Stimulated activated CD8-positive, alpha-beta memory T cell treated with anti-CD3 and anti-CD28 coated beads, Interleukin-4, amount 100 ng/mL, for 24 hours (primary cell): Measurements from ENCODE around the gene STN1.
A peak's percentile ranks its signal among the peaks of the same experiment; 100 is the strongest.
"Not testable (repeated sequence)": the region's sequence is repeated elsewhere in the genome, so short reads cannot be mapped to it uniquely, and the experiment has no call there.

Source experiments
- DNase-seq: peaks from one replicate; pipeline ENCODE4 v3.0.0-alpha.2; 2020; ENCODE audit warnings: low read depth

Gene STN1

DNA sequence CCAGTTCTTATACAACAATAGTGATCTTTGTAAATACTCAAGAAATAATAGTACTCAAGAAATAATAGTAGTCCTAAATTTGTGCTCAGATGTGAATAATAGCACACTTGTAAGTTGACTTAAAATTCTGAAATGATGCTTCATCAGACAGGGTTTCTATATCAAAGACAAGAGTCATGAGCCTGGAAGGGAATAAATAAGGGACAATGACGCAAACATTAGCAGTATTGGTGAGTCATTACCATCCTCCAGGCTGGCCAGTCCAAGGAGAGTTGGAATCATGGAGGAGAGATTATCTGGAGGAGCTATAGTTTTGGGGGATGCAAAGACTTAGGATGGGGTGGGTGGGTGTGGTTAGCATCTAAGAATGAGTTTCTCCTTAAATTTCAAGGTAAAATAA, 56.5 kb downstream of the STN1 start:
- no peak for DNase-seq

DNA sequence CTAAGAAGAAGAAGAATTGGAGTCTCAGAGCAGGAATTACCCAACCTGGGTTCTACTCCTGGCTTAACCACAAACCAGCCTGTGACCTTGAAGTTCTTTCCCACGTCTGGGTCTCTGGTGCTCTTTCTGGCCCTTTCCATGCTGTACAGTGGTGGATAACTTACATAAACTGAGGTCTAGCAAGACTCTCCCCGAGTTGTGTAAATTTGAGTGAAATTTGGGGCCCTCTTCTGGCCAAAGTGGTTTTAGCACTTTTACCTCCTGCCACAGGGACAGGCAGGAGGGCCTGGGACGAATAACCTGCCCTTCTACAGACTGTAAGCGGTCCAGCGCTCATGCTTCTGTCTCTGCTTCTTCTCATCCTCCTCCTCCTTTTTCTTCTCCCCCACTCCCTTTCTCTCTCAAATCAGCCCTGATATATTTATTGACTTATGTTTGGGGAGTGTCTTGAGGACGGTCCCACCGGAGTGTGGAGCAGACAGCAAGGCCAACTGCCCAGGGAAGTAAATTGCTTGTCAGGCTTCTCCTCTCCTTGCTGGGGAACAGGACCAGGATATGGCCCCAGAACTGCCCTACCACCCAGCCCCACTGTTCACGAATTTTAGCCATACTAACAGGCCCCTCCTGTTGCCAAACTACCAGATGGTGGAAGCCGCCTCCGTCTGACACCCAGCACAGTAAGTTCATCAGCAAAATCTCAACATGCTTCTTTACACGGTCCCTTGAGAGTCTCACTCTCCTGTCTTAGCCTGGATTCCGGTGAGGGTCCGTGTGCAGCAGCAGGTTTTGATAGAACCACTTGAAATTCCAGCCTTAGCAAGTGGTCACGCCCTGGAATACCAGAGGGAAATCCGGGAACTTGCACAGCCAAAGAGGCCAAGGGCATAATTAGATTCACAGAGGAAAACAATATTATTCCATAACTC, 58.6 kb downstream of the STN1 start:
- peak; percentile 22 for DNase-seq

DNA sequence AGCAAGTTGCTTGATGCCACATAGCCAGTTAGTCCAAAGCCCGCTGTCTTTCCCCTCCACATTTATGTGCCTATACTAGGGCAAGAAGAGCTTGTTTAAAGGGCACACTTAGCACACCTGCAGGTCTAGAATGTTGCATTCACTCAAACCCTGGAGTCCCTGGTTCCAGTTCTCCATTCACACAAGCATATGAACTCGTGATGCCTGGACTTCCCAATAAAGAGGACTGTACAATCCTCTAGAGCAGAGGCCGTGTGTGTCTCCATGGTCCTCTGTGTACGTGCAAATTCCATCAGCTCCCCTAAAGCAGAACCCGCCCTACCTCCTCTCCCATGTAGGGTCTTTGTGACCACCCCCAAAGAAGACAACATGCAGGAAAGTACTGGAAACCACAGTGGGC, 59.6 kb downstream of the STN1 start:
- DNase-seq, result no peak

DNA sequence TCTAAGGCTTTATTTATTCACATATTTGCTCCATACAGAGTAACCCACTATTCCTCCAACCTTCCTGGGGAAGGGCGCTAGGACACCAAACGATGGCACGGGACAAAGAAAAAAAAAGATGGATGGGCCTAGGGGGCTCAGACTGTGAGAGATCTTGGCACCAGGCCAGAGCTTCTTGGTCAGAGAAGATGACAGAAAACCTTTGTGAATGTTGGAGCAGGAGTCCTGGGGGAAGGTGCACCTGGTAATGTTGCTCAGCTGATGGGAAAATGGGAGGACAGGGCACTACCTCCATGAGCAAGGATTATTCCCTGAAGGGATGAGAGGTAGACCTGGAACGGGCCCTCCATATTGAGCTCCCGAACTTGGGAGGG, 61.2 kb downstream of the STN1 start:
- no peak for DNase-seq

DNA sequence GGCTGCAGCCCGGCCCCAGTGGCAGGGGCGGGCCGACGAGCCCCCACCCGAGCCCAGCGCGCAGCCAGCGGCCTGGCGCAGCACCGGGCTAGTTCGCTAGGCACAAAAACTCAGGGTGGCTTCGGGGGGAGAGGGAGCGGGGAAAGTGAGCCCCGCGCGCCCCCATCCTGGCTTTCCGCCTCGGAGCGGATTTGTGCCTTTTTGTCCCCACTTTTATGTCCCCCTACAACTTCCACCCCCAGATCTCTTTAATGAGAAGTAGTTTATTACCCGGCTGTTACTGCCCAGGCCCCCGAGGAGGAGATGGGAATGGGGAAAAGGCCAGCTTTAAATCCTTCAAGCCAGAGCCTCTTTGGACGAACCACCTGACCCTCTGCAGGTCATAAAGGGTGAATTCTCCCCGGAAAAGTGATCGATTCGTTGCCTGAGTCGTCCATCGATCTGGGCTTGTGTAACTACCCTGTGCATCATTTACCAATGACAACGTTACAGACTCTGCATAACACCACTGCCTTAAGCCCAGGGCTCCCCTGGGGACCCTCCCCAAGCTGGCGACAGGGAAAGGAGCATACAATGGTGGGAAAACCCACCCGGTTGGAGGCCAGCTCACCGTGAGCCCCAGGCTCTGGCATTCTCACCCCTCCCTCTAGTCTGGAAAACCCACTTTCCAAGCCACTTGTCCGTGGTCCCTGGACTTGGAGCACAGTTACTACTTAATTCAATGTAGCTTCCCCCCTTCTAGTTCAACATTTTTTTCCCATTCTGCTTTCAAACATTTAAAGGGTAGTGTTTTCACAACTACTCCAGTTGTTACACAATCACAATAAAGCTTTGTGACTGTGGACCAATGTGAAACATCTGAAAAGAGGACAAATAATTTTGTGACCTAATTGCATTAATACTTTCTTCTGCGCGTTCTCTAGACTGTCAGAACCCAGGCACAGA, 61.9 kb downstream of the STN1 start:
- DNase-seq, result no peak

GRCh38 chr10:103855424-103855823, 62.6 kb downstream of the STN1 start, which contains the start of gene SH3PXD2A:
Gene SH3PXD2A (minus strand): TSS chr10:103855576. CDS start chr10:103855266, 310 bp downstream.
- no peak for DNase-seq

GRCh38 chr10:103854686-103855391, 63.1 kb downstream of the STN1 start:
- no peak for DNase-seq

- DNase-seq, result no peak
Measured at GRCh38 chr10:103854265-103854685, 63.7 kb downstream of the STN1 start.

DNA sequence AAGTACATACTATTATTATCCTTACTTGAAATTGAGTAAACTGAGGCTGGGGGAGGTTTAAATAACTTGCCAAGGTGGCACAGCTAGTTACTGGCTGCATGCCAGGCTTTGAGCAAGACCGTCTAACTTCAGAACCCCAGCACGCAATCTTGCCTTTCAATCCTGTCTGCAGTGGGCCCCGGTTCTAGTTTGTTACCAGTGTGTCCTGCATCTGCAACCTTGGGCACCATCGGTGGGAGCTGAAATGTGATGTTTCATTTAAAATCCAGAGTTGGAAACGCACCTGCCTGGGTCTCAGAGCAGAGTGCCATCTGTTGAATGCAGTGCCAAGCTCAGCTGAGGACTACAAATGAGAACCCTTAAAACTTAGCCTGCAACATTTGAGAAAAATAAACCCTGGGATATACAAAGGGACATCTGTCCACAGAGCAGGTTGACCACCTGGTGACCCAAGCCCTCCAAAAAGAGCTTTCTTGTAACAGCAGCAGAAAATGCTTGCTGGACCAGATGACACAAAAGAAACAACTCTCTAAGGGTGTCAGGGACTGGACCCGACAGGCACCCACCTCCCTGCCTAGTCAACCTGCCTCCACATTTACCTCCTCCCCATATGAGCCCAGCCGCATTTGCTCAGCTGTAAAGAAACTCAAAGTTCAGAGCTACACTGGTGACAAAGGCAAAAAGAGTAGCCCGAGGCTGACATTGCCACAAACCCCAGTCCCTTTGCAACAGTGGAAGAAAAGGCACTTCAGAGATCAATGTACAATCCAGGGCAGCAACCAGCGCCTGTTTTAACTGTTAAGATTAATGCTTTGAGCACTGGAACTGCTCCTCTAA, 64.3 kb downstream of the STN1 start:
- DNase-seq, result no peak

DNA sequence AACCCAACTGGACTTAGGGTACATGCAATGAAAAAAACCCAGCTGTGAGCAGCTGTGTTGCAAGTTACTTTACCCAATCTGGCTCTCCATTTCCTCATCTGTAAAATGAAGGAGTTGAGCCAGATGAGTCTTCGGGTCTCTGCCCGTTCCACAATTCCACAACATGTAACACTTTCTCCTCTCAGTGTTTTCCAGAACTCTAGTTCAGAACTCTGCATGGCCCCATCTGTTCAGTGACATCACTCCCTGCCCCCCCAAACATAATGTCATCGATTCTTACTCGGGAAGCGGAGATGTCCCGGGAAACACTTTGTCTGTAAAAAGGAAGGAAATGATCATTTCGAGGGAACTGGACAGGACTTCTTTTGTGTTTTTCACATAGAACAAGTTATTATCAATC, 65.1 kb downstream of the STN1 start:
- DNase-seq, result no peak

GRCh38 chr10:103852189-103852711, 65.7 kb downstream of the STN1 start:
- no peak for DNase-seq

DNA sequence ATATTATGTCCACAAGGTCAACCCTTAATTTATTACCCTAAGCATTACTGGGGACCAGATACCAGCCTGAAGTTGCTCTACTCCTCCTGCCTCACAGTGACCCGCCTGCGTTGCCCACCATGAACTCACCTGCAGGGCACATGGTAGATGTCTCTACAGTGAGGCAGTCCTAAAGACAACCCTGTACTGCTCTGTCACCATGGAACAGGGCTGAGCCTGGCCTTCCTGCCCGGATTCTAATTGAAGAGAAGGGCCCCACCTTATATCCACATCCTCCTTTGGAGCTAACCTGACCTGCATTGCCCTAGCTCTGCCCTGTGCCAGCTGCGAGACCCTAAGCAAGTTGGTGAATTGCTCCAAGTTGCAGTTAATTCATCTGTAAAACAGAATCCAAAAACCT, 66.7 kb downstream of the STN1 start:
- no peak for DNase-seq

DNA sequence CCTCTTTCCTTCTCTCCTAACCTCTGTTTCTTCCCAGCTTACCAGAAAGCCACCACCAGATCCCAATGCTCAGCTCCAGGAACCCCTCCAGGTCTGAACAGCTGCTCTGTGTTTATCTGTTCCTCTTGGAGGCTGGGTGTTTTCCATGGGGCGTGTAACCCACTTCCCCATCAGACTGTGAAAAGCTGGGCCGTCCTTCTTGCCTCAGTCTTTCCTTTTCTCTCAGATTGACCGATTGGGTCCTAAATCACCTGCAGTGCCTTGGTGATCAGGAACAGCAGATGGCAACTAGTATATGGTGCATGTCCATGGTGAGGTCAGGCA, 67.5 kb downstream of the STN1 start:
- DNase-seq, result no peak

DNA sequence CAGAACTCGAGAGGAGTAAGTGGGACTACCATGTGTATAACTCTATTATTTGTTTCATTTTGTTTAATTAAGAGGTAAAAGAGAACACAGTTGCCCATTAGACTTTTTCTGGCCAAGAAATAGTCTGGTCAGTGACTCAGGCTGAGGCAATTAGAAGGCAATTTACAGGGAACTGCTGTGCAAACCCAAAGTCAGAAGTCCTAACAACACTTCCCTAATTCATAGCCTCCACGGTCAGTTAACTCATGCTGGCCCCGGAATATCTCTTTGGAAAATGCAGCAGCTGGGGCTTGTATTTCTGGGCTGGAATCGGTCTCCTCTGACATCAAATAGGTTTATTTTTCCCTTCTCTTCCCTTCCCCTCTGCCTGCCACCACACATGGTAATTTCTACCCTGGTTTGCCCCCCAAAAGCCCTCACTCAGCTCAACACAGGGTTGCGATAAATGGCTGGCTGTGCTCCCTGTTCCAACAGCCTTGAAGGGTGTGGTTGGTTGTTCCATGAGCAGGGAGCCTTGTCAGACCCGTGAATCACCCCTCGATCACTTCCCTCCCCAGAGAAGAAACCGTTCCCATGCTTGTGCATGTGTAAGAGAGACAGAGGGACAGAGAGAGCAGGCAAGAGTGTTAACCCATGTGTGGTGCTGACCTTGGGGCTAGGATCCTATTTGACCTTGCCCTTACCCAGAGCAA, 68.0 kb downstream of the STN1 start:
- no peak for DNase-seq

DNA sequence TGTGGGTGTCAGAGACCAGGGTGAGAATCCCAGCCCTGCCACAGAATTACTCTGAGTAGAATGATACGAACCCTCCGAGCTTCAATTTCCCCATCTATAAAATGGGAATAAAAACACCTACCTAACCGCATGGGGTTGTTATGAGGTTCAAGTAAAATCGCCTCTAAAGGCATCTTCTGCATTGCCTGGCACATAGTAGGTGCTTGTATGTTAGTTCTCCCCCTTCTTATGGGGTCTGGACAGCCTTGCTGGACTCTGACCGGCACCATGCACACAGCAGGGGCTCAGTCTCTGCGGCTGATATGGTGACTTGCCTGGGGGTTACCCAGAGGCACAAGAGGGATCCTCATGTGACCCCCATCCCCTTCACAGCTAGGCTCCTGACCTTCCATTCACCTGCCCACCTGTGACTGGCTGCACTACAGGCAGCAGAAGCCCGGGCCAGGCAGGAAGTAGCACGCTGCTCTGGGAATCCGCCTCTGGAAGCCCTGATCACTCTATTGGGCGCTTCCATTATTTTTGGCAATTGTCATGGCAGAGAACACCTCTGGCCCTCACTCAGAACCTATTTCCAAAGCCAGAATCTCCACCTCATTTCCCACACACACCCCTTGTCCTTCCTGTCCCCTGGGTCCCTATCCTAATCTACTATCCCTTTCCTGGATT, 68.6 kb downstream of the STN1 start:
- no peak for DNase-seq

GRCh38 chr10:103847909-103848468, 70.0 kb downstream of the STN1 start:
- no peak for DNase-seq

- DNase-seq, result no peak
Measured at GRCh38 chr10:103847346-103847745, 70.6 kb downstream of the STN1 start.

DNA sequence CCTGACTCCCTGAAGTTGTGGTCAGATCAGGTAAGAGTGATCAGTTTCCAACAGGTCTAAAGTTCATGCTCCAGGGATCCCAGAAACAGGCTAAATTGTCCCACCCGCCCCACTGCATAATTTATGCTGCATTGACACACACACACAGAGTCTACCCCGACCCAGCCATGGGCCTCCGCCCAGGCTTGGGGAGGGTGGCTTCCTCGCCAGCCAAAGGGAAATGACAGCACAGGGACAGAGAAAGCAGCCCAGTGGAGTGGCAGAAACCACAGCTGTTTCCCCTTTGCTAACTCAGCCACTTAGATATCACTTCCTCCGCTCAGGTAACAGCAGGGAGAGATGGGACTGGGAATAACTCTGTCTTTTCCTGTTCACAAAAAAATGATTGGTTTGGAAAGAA, 72.0 kb downstream of the STN1 start:
- no peak for DNase-seq

DNA sequence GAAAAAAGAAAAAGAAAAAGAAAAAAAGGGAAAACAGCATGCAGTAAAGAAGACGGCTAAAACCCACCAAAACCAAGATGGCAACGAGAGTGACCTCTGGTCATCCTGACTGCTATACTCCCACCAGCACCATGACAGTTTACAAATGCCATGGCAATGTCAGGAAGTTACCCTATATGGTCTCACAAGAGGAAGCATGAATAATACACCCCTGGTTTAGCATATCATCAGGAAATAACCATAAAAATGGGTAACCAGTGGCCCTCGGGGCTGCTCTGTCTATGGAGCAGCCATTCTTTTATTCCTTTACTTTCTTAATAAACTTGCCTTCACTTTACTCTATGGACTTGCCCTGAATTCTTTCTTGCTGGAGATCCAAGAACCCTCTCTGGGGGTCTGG, 72.6 kb downstream of the STN1 start:
- not testable (repeated sequence) for DNase-seq
